Measurements from ENCODE around the gene EFHD2. TPM values are rescaled to one million over a fixed set of nuclear protein-coding genes. Genes with fewer than 3 reads are reported as not detected.

The EFHD2 gene
- total RNA-seq, 1 donor from 2014 or later: 6.6 TPM

- no peak for DNase-seq (ENCODE audit: low spot score)
- Mint-ChIP-seq H3K4me3 (ENCODE audit: unreplicated experiment) (no peak overlapping the region), H3K4me1 (ENCODE audit: unreplicated experiment) (no peaks in the 10 kb centered on the region), H3K9me3 (ENCODE audit: unreplicated experiment) (no peaks in the 10 kb centered on the region), H3K36me3 (ENCODE audit: low read depth, unreplicated experiment) (no peaks in the 10 kb centered on the region), H3K27me3 (ENCODE audit: unreplicated experiment) (no peaks in the 10 kb centered on the region), H3K27ac (ENCODE audit: unreplicated experiment) (no peak overlapping the region)
- no peak for TF ChIP-seq CTCF (IDR thresholded peaks at IDR 0.05; ENCODE audit: unreplicated experiment)
Measured at GRCh38 chr1:15399710-15400109, 10.0 kb upstream of the EFHD2 start.

GRCh38 chr1:15400627-15401026 is 9.1 kb upstream of the EFHD2 start:
- Mint-ChIP-seq H3K27ac (ENCODE audit: unreplicated experiment) (no peak overlapping the region), H3K27me3 (ENCODE audit: unreplicated experiment) (no peaks in the 10 kb centered on the region), H3K4me3 (ENCODE audit: unreplicated experiment) (no peak overlapping the region), H3K36me3 (ENCODE audit: low read depth, unreplicated experiment) (no peaks in the 10 kb centered on the region), H3K9me3 (ENCODE audit: unreplicated experiment) (no peaks in the 10 kb centered on the region), H3K4me1 (ENCODE audit: unreplicated experiment) (no peaks in the 10 kb centered on the region)
- no peak for DNase-seq (ENCODE audit: low spot score)
- no peak for TF ChIP-seq CTCF (IDR thresholded peaks at IDR 0.05; ENCODE audit: unreplicated experiment)

- Mint-ChIP-seq H3K27ac (ENCODE audit: unreplicated experiment) (no peak overlapping the region), H3K36me3 (ENCODE audit: low read depth, unreplicated experiment) (no peaks in the 10 kb centered on the region), H3K4me1 (ENCODE audit: unreplicated experiment) (no peaks in the 10 kb centered on the region), H3K27me3 (ENCODE audit: unreplicated experiment) (no peaks in the 10 kb centered on the region), H3K9me3 (ENCODE audit: unreplicated experiment) (no peaks in the 10 kb centered on the region), H3K4me3 (ENCODE audit: unreplicated experiment) (no peak overlapping the region)
- no peak for DNase-seq (ENCODE audit: low spot score)
- TF ChIP-seq CTCF (IDR thresholded peaks at IDR 0.05; ENCODE audit: unreplicated experiment): no peak
Measured at GRCh38 chr1:15401391-15402055, 8.2 kb upstream of the EFHD2 start.

- no peaks in the 10 kb centered on the region for H3K9me3 Mint-ChIP-seq (ENCODE audit: unreplicated experiment)
- H3K4me1 Mint-ChIP-seq (ENCODE audit: unreplicated experiment): no peaks in the 10 kb centered on the region
- H3K27ac Mint-ChIP-seq (ENCODE audit: unreplicated experiment): no peak overlapping the region
- H3K4me3 Mint-ChIP-seq (ENCODE audit: unreplicated experiment): no peak overlapping the region
- no peaks in the 10 kb centered on the region for H3K36me3 Mint-ChIP-seq (ENCODE audit: low read depth, unreplicated experiment)
- no peak for DNase-seq (ENCODE audit: low spot score)
- peaks cover 4% of the 10 kb centered on the region for H3K27me3 Mint-ChIP-seq (ENCODE audit: unreplicated experiment)
- no peak for TF ChIP-seq CTCF (IDR thresholded peaks at IDR 0.05; ENCODE audit: unreplicated experiment)
Measured at GRCh38 chr1:15402809-15403450, 6.8 kb upstream of the EFHD2 start.

GRCh38 chr1:15403962-15404580 is 5.6 kb upstream of the EFHD2 start:
- Mint-ChIP-seq H3K27me3 (ENCODE audit: unreplicated experiment) (peaks cover 9% of the 10 kb centered on the region), H3K4me1 (ENCODE audit: unreplicated experiment) (no peaks in the 10 kb centered on the region), H3K27ac (ENCODE audit: unreplicated experiment) (no peak overlapping the region), H3K36me3 (ENCODE audit: low read depth, unreplicated experiment) (no peaks in the 10 kb centered on the region), H3K9me3 (ENCODE audit: unreplicated experiment) (no peaks in the 10 kb centered on the region), H3K4me3 (ENCODE audit: unreplicated experiment) (no peak overlapping the region)
- DNase-seq (ENCODE audit: low spot score): no peak
- TF ChIP-seq CTCF (IDR thresholded peaks at IDR 0.05; ENCODE audit: unreplicated experiment): no peak
